HepG2 (cell line): Measurements from ENCODE around the gene DAG1. TPM values are rescaled to one million over a fixed set of nuclear protein-coding genes. Genes with fewer than 3 reads are reported as not detected.

Experiments
- ATF7-NPFF ChIP-seq: sonication (generic); formaldehyde crosslinking; IDR thresholded peaks from 2 replicates; pipeline ENCODE4 v1.8.1; 2023; ENCODE audit warnings: mild to moderate bottlenecking, low read depth, missing genetic modification reagents, moderate library complexity
- CSRNP2 ChIP-seq: sonication (generic); formaldehyde crosslinking; conservative IDR thresholded peaks from 2 replicates; pipeline ENCODE4 v1.8.0; 2022; ENCODE audit warnings: low read depth, missing genetic modification reagents
- DZIP1 ChIP-seq: sonication (generic); formaldehyde crosslinking; IDR thresholded peaks from 2 replicates; pipeline ENCODE4 v1.5.0; 2020; ENCODE audit warnings: mild to moderate bottlenecking, missing genetic modification reagents
- HES4 ChIP-seq: sonication (generic); formaldehyde crosslinking; IDR thresholded peaks from 2 replicates; pipeline ENCODE4 v1.9.0; 2021; ENCODE audit warnings: mild to moderate bottlenecking, missing genetic modification reagents, borderline replicate concordance
- HHEX ChIP-seq: IDR thresholded peaks from 2 replicates; pipeline ENCODE4 v1.6.1; 2016; ENCODE audit warnings: control low read depth
- MIER2 ChIP-seq: IDR thresholded peaks from 2 replicates; pipeline ENCODE4 v1.6.1; 2016; ENCODE audit warnings: missing biosample characterization, missing genetic modification reagents
- MXD1 ChIP-seq: sonication (generic); formaldehyde crosslinking; IDR thresholded peaks from 2 replicates; pipeline ENCODE4 v1.4.0; 2020; ENCODE audit warnings: mild to moderate bottlenecking, missing genetic modification reagents
- RBFOX2 ChIP-seq: fragments of 200-400 bp; formaldehyde crosslinking; IDR thresholded peaks from 2 replicates; pipeline ENCODE4 v1.6.1; 2017; ENCODE audit warnings: low read depth, mild to moderate bottlenecking, low read length
- SIX1 ChIP-seq: sonication (generic); formaldehyde crosslinking; IDR thresholded peaks from 2 replicates; pipeline ENCODE4 v1.4.0; 2020; ENCODE audit warnings: missing genetic modification reagents, borderline replicate concordance
- SNAI1 ChIP-seq: sonication (generic); formaldehyde crosslinking; IDR thresholded peaks from 2 replicates; pipeline ENCODE4 v1.5.0; 2020; ENCODE audit warnings: mild to moderate bottlenecking, missing genetic modification reagents, borderline replicate concordance
- TBX3 ChIP-seq: fragments of 450-650 bp; IDR thresholded peaks from 2 replicates; pipeline ENCODE4 v1.6.1; 2017; ENCODE audit warnings: antibody characterized with exemption, mild to moderate bottlenecking, inconsistent platforms, borderline replicate concordance
- ZFAT ChIP-seq: sonication (generic); formaldehyde crosslinking; conservative IDR thresholded peaks from 2 replicates; pipeline ENCODE4 v1.8.1; 2023; ENCODE audit warnings: missing genetic modification reagents, inconsistent platforms
- ZNF20 ChIP-seq: sonication (generic); formaldehyde crosslinking; IDR thresholded peaks from 2 replicates; pipeline ENCODE4 v1.4.0; 2020; ENCODE audit warnings: mild to moderate bottlenecking, moderate library complexity, missing genetic modification reagents
- ZNF275 ChIP-seq: sonication (generic); formaldehyde crosslinking; IDR thresholded peaks from 2 replicates; pipeline ENCODE4 v1.8.0; 2022; ENCODE audit warnings: missing genetic modification reagents, mild to moderate bottlenecking, inconsistent platforms, borderline replicate concordance
- ZNF337 ChIP-seq: sonication (generic); formaldehyde crosslinking; IDR thresholded peaks from 2 replicates; pipeline ENCODE4 v1.5.1; 2020; ENCODE audit warnings: missing genetic modification reagents, low read depth, mild to moderate bottlenecking, borderline replicate concordance
- ZNF562 ChIP-seq: sonication (generic); formaldehyde crosslinking; IDR thresholded peaks from 2 replicates; pipeline ENCODE4 v1.8.0; 2022; ENCODE audit warnings: missing genetic modification reagents, borderline replicate concordance
- ZNF589 ChIP-seq: sonication (generic); formaldehyde crosslinking; conservative IDR thresholded peaks from 2 replicates; pipeline ENCODE4 v1.8.0; 2022; ENCODE audit warnings: mild to moderate bottlenecking, moderate library complexity, missing genetic modification reagents
- ZNF724P ChIP-seq: sonication (generic); formaldehyde crosslinking; IDR thresholded peaks from 2 replicates; pipeline ENCODE4 v1.8.0; 2022; ENCODE audit warnings: missing genetic modification reagents, borderline replicate concordance
- ZXDC ChIP-seq: sonication (generic); formaldehyde crosslinking; IDR thresholded peaks from 2 replicates; pipeline ENCODE4 v1.5.0; 2020; ENCODE audit warnings: mild to moderate bottlenecking, missing genetic modification reagents
- polyA plus RNA-seq, 8 experiments: library from polyadenylated mRNA; depleted of rRNA in 3 of 8; stranded (reverse) in 7 of 8; unstranded in 1 of 8; fragments of >200 nt; fragmentation: Illumina TruSeq in 4 of 8; extraction: Trizol in 4 of 8; gene quantifications; 2 replicates each; pipeline versions ENCODE4 v1.2.1 to v1.2.3, GENCODE V29; 2011 to 2016; ENCODE audit warnings: low read depth in 4 of 8, missing spikeins in 1 of 8, mixed read lengths in 1 of 8; ENCODE audit not compliant: insufficient read depth in 1 of 8
- total RNA-seq, 5 experiments: library from RNA; depleted of rRNA; stranded (reverse); fragments of >200 nt; fragmentation: Illumina TruSeq; extraction: Trizol; gene quantifications; 2 replicates each; pipeline ENCODE4 v1.2.3, GENCODE V29; 2016; ENCODE audit warnings: low read depth in 1 of 5

The DAG1 gene
- total and polyA plus RNA-seq, 2 of the 13 experiments (the other 11 are each of a cell fraction or from before 2014, with no cell fraction given): 47.3 to 50.4 TPM

GRCh38 chr3:49553692-49554632, 83.9 kb downstream of the DAG1 start, which contains the start of gene BSN (continued):
- TF ChIP-seq MXD1 (no peak; the same call in 1 of the 2 replicates), ZNF724P (CRISPR knock-in tag) (peak; percentile 38; the same call in 1 of the 2 replicates), CSRNP2 (CRISPR knock-in tag) (no peak), ZNF562 (no peak), DZIP1 (no peak), ZNF589 (no peak), MIER2 (peak; percentile 75), ZFAT (no peak), ZNF20 (CRISPR knock-in tag) (no peak), SIX1 (CRISPR knock-in tag) (no peak), ZNF275 (CRISPR knock-in tag) (no peak), RBFOX2 (peak; percentile 72), HES4 (CRISPR knock-in tag) (no peak), ZXDC (CRISPR knock-in tag) (0 out of 2 replicates have a peak, but pooled peaks have one; percentile 45), HHEX (no peak), TBX3 (no peak), ZNF337 (CRISPR knock-in tag) (no peak), SNAI1 (no peak), ATF7-NPFF (no peak)
